HG02981 (cell line): ENCODE measurements around the gene BRK1.
A peak's percentile ranks its signal among the peaks of the same experiment; 100 is the strongest.
"Not testable (repeated sequence)": the region's sequence is repeated elsewhere in the genome, so short reads cannot be mapped to it uniquely, and the experiment has no call there.

ENCODE experiments used
- ATAC-seq: cut with Tn5 transposase; IDR thresholded peaks from one replicate; pipeline ENCODE4 v1.9.1; 2021; ENCODE audit warnings: mild to moderate bottlenecking, moderate library complexity; ENCODE audit not compliant: unreplicated experiment

The BRK1 gene

DNA sequence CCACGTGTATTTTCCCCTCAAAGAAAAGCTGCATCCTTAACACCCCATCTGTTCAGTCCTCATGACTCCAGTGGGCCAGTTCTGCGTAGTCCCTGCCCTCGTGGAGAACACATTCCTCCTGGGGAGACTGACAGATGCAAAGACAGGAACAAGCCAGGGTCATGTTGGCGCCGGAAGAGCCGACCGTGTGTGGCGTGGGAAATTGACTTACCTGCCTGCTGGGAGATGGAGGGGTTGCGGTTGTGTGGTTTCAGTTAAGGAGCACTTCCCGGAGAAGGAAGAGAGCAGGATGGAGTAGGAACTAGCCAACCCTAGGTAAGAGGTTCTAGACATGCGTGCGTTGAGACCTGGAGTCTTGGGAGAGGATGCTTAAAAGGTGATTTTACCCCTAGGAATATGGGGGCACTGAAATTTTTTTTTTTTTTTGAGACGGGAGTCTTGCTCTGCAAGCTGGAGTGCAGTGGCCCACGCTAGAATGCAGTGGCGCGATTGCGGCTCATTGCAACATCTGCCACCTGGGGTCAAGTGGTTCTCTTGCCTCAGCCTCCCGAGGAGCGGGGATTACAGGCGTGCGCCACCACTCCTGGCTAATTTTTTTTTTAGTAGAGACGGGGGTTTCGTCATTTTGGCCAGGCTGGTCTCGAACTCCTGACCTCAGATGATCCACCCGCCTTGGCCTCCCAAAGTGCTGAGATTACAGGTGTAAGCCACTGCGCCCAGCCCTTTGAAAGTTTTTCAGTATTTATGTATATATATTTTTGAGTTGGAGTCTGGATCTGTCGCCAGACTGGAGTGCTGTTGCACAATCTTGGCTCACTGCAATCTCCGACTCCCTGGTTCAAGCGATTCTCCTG lies 27.5 kb downstream of the BRK1 start:
- ATAC-seq, result no peak

DNA sequence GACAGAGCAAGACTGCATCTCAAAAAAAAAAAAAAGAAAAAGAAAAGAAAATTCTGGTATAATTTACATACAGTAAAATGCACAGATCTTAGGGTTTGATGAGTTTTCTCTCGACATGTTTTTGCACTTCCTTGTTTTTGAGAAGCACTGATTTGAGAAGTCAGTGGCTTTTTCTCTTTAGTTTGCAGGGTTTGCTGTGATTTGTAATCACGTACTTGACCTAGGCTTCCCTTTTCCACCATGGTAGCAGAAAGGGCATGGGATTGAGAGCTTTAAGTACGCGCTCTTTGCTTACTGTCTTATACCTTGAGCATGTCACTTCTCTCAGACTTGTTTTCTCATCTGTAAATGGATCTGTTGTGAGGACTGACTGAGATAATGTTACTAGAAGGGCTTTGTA lies 30.2 kb downstream of the BRK1 start:
- no peak for ATAC-seq

DNA sequence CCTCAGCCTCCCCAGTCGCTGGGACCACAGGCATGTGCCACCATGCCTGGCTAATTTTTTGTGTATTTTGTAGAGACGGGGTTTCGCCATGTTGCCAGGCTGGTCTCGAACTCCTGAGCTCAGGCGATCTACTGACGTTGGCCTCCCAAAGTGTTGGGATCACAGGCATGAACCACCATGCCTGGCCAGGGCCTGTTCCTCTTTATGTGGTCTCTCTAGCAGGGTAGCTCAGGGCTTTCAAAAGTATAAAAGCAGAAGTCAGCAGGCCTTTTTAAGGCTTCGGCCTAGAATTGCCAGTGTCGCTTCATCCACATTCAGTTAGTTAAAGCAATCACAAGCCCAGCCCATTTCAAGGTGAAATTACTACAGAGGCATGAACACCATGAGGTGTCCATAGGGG lies 33.8 kb downstream of the BRK1 start:
- ATAC-seq, result no peak

DNA sequence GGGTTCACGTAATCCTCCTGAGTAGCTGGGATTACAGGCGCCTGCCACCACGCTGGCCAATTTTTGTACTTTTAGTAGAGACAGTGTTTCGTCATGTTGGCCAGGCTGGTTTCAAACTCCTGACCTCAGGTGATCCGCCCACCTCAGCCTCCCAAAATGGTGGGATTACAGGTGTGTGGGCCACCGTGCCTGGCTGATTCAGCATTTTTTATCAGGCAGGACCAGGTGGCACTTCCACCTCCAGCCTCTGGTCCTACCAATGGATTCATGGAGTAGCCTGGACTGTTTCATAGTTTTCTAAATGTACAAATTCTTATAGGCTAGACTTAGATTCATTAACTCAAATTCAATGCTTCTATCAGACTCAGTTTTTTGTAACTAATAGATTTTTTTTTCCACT lies 35.5 kb downstream of the BRK1 start:
- ATAC-seq, result no peak

DNA sequence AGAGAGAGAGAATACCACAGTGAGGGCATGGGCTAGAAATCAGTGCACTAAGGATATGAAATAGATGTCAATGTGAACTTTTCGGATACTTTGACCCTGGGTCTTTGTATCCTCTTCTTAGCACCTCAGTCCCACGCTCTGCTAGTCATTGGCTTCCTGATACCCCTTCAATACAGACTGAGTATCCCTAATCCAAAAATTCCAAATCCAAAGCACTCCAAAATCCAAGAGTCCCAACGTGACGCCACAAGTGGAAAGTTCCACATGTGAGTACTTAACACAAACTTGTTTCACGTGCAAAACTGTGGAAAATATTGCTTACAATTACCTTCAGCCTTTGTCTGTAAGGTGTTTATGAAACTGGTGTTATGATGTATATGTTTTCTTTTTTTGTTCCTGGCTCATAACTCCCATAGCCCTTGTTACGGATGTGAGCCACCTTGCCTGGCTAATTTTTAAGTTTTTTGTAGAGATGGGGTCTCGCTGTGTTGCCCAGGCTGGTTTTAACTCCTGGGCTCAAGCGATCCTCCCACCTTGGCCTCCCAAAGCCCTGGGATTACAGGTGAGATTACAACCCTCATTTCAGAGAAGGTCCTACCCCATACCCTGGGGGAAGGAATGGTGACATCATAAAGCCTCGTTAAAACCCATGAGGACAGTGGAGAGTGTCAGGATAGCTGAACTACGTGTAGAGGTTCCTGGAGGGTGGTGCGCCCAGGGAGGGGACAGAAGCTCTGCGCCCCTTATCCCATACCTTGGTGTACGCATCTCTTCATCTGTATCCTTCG lies 39.1 kb downstream of the BRK1 start:
- no peak for ATAC-seq

DNA sequence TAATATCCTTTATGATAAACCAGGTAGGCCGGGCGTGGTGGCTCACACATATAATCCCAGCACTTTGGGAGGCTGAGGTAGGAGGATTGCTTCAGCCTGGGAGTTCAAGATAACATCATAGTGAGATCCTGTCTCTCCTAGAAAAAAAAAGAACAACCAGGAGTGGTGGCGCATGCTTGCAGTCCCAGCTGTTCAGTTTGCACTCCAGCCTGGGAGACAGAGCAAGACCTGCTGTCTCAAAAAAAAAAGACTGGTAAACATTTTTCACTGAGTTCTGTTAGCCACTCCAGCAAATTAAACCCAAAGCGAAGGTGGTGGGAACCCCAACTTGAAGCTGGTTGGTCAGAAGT lies 39.6 kb downstream of the BRK1 start:
- no peak for ATAC-seq

DNA sequence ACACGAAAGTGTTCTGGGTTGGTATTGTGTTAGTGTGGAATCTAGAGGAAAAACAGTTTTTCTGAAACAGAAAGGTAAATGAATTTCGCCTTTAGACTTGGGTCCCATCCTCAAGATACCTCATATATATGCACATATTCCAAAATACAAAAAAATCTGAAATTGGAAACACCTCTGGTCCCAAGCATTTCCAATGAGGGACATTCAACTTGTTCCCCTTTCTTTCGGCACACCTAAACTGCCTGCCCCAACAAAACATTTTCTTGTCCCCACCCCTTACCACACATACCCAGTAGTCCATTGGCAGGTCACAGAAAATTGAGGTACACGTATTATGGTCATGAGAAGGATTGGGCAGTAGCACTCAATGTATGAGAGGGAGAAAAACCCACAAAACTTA lies 40.2 kb downstream of the BRK1 start:
- ATAC-seq, result no peak

DNA sequence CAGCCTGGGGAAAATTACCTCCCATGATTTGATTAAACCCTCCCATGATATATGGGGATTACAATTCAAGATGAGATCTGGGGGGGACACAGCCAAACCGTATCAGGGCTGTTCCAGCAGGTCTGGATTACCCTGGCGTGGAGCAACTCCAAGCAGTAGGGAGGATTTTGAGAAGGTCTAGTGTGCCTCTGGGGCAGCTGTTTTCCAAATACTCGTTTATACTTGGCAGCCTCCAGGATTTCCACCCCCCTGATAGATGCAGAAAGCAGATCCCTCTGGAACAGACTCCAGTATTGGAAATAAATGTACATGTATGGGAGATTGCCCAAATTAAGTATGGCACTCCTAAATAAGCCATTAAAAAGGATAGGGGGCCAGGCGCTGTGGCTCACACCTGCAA lies 41.6 kb downstream of the BRK1 start:
- no peak for ATAC-seq

DNA sequence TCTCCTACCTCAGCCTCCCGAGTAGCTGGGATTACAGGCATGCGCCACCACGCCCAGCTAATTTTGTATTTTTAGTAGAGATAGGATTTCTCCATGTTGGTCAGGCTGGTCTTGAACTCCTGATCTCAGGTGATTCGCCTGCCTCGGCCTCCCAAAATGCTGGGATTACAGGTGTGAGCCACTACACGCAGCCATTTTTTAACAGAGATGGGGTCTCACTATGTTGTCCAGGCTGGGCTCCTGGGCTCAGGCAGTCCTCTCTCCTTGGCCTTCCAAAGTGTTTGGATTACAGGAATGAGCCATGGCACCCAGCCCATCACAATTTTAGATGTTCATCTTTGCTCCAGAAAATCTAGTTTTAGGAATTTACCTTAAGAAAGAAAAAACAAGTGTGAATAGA lies 43.1 kb downstream of the BRK1 start:
- ATAC-seq, result not testable (repeated sequence)

DNA sequence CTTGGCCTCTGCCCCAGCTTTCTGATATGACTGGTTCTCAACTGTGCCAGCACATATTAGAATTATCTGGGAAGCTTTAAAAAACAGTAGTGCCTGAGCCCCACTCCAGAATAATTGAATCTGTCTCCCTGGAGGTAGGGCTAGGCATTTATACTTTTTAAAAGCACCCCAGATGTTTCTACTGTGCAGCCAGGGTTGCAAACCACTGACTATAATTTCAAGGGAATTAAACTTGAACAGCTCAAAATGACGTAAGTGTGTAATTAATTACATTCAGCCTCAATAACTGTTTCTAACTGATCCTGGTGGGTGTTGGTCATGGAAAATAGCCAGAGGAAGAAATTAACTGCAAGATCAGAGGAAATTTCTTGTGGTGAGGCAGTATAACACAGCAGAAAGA lies 44.9 kb downstream of the BRK1 start:
- ATAC-seq, result no peak

DNA sequence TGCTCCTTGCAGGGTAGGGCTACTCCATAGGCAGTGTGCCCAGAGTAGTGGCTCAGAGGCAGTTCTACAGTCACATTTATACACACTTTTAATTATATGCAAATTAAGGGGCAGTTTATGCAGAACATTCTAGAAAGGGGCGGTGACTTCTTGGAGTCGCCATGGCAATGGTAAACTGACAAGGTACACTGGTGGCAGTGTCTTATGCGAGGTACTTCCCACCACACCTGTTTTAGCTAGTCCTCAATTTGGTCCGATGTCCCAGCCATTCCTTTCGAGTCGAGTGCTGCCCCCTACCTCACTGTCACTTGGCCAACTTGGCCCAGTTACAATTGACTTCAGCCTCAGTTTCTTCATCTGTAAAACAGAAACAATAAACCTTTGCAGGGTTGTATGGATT lies 45.5 kb downstream of the BRK1 start:
- no peak for ATAC-seq

DNA sequence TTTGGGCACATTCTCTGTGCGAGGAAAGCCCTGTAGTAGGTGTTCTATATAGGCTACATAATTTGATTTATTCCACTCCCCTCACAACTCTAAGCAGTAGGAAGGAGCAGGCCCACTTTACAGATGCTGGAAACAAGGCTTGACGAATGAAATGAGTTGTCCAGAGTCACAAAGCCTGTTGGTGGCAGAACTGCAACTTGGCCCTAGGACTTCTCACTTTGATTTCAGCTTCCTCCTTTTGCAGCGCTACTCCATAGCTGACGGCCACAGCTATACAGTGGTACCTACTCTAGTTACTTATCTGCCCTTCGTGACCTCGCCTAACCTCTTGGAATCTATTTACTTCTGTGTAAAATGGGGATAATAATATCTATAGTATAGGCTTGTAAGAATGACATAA lies 46.7 kb downstream of the BRK1 start:
- no peak for ATAC-seq

DNA sequence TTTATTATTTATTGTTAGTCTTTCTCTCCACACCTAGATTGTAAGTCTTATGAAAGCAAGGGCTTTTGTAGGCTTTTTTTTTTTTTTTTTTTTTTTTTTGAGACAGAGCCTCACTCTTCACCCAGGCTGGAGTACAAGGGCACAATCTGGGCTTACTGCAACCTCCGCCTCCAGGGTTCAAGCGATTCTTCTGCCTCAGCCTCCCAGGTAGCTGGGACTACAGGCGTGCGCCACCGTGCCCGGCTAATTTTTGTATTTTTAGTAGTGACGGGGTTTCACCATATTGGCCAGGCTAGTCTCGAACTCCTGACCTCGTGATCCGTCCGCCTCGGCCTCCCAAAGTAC lies 48.7 kb downstream of the BRK1 start:
- not testable (repeated sequence) for ATAC-seq

DNA sequence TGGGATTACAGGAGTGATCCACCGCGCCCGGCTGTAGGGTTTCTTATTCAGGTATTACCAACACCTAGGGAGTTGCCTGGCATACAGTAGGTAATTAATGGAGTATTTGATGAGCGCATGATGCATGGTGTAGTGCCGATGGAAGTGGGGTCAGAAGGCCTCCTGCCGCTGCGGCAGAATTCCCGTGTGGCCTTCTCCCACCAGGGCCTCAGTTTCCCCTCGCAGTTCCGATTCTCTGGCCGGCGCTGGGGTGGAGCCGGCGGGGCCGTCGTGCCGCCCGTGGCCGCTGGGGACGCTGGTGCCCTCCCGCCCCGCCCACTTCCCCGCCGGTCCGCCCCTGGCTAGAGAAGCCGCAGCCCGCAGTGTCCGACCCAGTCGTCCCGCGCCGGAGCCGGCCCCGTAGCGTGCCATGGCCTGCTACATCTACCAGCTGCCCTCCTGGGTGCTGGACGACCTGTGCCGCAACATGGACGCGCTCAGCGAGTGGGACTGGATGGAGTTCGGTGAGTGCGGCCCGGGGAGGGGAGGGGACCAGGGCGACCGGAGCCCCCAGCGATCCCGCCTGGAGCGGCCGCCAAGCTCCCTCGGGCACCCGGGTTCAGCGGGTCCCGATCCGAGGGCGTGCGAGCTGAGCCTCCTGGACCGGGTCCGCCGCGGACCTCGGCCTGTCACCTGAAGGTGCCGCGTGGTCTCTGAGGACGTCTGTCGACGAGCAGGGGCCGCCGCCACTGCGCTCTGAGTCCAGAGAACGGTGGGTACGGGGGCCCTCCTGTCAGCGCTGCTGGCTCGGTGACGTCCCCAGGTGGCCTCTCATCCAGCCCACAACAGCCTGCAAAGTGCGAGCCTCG lies 49.3 kb downstream of the BRK1 start, which contains the start of gene IRAK2:
Gene IRAK2 (plus strand): TSS at position 374 of the 848 bp plus-strand sequence. CDS start 36 bp downstream, at position 410.
- ATAC-seq, result peak; percentile 85

DNA sequence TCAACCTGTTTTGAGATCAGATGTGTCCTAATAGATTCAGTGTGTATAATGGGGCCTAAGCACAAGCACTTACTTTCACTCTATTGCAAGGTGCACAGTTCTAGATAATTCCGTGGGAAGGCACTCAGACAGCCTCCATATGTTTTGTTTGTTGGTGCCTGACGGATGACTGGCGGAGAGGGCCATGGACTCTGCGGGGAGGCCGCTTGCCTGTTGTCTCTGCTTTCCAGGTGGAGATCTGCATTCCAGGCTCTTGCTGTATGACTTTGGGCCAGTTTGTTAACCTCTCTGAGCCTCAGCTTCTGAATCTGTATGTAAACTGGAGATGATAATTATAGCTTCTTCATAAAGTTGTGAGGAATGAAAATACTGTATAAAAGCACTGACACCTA lies 50.7 kb downstream of the BRK1 start:
- ATAC-seq, result no peak

DNA sequence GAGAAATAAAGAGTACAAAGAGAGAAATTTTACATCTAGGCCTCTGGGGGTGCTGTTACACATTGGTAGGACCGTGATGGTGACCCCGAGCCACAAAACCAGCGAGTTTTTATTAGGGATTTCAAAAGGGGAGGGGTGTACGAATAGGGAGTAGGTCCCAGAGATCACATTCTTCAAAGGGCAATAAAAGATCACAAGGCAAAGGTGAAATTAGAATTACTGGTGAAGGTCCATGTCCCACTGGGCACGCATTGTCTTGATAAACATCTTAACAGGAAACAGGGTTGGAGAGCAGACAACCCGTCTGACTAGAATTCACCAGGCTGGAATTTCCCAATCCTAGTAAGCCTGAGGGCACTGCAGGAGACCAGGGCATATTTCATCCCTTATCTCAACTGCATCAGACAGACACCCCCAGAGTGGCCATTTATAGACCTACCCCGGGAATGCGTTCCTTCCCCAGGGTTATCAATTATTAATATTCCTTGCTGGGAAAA lies 53.6 kb downstream of the BRK1 start:
- ATAC-seq, result no peak

DNA sequence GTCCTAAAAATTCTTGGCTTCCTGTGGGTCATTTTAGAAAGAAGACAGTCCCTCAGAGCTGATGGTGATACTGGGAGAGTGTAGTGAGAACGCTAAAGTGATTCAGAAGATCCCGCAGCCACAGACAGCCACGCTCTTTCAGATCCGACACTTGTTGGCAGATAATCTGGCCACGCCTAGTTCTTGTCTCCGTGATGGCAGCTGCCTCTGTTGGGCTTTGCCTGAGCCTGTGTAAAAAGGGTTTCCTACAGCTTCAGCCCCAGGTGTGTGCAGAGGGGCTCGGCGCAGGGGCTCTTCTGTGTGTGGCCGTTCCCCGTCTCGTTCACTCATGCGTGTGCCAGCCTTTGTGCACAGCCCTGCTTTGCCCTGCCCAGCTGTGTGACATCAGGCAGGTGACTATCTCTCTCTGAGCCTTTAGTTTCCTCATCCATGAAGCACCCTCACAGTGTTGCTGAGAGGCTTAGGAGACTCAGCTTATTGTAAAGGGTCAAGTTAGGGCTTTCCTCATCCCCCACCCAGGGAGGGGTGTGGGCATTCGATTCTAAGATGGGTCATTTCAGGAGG lies 55.5 kb downstream of the BRK1 start:
- ATAC-seq, result no peak

DNA sequence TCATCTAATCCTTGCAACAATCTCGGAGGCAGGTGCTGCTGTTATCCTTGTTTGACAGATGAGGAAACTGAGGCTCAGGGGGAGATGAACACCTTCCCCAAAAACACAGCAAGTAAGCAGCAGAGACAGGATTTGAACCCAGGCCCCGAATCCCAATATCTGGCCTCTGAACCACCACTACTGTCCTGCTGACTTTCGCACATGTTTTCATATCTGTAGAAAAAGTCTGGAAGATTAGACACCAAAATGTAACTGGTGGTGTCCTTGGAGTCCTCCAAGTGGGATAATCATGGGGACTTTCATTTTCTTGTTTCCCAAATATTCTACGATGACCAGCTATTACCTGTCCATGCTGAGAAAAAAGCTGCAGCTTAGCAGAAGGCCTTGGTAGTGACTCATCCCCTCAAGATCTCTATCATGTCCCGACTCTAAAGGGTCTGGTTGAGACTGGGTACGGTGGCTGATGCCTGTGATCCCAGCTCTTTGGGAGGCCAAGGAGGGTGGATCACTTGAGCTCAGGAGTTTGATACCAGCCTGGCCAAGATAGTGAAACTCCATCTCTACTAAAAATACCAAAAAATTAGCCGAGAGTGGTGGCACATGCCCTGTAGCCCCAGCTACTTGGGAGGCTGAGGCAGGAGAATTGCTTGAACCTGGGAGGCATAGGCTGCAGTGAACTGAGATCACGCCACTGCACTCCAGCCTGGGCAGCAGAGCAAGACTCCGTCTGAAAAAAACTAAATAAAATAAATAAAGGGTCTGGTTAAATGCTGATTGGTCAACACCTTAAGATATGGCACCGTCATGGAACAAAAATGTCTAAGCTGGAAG lies 57.8 kb downstream of the BRK1 start:
- no peak for ATAC-seq

DNA sequence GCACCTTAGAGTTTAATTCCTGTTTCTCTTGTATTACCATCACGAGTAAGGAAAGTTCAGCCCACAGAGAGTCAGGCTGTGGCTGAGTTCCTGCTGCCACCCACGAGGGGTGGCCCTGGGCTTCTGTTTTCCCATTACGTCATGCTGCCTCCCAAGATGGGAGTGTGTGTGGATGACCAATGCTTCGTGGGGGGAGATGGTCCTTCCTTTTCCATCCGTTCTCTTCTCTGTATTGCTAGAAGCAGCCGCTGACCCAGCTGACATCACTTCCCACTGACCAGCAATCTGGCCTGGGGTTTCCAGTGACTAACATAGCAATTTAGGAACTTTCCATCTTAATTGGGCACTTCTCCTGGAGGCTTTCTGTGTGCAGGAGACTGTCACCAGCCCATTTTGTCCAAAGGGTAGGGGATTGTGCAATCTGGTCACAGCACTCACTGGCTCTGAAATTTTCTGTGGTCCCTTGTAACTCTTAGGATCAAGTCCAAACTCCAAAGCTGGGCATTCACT lies 58.5 kb downstream of the BRK1 start:
- ATAC-seq, result no peak

DNA sequence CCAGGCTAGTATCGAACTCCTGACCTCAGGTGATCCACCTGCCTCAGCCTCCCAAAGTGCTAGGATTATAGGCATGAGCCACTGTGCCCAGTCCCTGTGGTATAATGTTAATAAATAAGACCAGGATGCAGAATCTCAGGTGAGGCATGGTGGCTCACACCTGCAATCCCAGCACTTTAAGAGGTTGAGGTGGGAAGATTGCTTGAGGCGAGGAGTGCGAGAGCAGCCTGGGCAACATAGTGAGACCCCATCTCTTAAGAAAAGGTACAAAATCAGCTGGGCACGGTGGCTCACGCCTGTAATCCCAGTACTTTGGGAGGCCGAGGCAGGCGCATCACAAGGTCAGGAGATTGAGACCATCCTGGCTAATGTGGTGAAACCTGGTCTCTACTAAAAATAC lies 59.9 kb downstream of the BRK1 start:
- ATAC-seq, result not testable (repeated sequence)
